SHP77 (cell line): ENCODE measurements around the gene WSCD2.

ENCODE experiments used
- DNase-seq, 2 experiments: peaks; one replicate each; lab custom pipeline; 2025; lab: John Stamatoyannopoulos, UW

WSCD2 gene

DNA sequence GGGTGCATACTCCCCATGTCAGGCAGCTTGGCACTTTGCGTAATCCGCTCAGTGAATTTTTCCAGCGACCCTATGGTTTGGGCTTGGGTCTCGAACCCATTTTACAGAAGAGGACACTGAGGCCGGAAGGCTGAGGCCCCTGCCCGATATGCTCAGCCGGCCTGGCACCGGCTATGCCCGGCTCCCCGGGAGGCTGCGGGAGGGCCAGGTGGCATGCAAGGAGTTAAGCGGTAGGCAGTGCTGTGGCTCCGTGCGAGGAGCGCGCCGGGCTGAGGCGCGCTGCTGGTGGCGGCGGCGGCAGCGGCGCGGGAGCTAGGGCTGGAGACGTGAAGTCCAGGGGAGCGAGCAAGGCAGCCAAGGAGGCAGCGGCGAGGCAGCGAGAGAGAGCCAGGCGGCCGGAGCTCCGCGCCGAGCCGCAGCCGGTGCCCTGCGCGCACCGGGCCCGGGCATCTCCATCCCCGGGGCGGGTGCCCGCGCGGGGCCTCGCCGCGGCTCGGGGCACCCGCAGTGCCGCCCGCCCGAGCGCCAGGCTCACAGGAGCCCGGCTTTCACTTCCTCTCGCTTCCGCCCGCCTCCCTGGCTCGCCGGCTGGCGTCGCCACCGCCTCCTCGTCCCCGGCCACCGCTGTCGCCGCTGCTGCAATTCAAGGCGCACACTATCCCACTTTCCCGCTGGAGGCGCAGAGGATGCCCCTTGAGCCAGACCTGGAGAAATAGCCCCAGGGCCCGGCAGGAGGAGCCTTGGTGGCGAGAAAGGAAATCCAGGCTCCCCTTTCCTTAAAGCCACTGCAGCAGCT lies at the start of gene WSCD2:
TSS of gene WSCD2 (plus strand) at position 272 of the 796 bp plus-strand sequence. CDS start 66,545 bp downstream, outside the sequence.
- no peak for DNase-seq

DNA sequence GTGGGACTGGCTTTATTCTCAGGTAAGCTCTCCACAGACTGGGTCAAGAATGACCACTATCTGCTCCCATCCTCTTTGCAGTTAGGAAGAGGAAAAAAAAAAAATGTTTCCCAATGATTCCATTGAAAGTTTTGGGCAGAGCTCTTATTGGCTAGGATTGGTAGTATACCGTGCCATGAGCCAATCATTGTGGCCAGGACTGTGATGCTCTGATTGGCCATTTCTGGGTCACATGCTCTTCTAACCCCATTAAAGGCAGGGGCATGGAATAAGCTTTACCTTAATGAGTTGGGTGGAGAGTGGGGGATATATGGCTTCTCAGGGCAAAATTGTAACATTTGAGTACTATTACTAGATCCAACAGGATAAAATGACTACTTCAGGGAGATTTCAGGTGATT lies 49.4 kb upstream of the WSCD2 start:
- DNase-seq: no peak

DNA sequence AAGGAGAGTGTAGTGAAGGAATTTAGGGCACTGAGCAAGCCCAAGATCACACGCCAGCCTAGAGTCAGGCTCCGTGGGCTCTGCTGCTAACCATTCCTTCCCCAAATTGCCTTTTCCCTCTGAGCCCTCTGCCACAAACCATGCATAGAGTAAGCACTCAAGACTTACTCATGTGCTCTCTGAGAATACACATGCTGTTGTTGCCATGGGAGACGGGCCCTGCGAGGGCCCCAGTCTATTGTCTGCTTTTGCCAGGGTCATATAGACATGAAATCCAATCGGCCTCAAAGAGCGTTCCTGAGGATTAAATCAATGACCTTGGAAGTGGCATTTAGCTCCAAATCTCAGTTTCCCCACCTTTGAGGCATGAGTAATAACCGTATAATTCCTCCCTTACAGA lies 48.7 kb upstream of the WSCD2 start:
- DNase-seq: no peak

DNA sequence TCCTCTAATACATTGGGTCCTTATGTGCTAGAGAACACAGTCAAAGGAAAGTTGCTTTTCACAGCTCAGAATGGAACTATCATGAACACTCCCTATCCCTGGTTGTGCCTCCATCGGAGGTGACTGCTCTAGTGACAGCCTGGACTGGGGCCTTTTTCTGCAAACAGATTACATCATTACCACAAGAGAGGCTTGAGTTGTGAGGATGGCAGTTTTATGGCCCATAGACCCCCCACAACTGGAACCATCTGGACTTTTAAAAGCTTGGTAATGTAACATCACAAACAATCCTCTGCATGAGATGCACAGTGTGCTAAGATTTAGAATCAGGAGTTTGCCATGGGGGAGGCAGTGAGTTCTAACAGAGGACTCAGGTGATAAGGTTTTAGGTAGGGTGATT lies 46.6 kb upstream of the WSCD2 start:
- no peak for DNase-seq

DNA sequence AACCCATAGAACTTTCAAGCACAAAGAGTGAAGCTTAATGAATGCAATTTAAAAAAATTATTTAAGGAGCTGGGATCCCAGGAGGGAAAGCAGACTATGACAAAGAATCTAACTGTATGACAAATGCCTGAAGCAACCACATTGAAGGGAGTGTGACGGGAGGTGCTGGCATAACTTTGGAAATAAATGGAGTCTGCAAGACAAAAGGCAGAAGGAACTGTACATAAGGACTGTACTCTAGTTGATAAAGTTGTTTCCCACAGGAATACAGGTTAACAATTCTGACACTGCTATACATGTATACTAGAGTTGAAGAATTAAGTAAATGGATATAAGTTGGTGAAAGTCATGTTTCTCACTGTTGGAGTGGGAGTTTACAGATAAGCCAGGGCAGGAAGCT lies 41.2 kb upstream of the WSCD2 start:
- no peak for DNase-seq

DNA sequence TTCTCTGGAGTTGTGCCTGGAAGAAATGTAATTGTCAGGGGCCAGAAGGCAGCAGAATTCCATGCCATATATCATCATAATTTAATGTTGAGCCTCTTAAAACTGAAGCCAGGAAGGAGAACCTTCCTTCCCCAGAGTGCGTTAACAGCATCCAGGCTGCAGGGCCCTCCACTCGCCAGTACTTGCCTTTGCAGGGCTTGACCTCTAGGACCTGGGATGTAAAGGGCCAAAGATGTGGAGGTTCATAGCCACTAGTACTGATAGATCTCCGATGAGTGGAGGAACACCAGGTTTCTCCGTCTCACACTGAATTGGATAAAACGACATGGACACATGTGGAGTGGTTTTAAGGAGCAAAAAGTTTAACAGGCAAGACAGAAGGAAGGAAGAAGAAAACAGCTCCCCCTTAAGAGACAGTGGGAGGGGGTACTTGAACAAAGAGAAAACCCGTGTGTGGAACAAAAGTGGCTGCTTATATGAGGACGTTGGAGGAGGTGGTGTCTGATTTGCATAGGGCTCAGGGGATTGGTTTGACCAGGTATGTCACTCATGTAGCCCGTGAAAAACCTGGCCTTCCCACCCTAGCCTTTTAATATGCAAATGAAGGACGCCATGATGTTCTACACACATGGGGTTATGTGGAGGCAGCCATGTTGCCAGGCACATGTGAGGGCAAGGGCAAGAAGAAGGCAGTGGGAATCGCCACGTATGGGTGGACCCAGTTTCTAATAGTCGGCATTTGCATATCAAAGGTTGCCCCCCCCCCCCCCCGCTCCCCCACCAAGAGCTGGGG lies 38.8 kb upstream of the WSCD2 start:
- no peak for DNase-seq

DNA sequence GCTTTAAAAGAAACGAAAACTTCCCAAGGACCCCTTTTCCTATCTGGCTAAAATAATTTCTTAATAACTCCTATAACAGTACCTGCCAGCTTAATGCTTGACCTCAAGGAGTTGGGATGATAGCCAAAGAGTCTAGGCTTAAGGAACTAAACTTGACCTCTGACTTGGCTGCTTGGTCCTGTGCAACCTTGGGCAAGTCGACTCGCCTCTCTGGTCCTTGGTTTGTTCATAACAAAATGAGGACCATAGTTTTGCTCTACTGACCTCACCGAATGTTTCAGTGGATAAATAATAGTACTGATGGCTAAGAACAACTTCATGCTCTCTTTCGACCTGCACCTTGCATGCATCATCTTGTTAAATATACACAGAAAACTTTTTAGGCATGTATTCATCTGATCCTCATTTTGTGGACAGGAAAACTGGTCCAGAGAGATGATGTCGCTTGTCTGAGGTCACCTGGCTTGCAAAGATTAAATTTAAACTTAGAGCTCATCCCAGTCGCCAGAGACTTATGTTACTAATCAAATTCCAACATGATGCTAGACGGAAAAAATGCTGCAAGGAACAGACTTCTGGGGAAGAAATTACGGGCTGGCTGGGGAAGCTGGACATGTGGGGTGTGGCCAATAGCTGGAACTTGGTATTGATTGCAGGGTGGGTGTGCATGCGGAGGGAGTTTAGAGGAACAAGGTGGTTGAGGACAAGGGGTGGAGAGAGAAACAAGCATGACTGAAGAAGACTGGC lies 38.0 kb upstream of the WSCD2 start:
- DNase-seq: no peak

DNA sequence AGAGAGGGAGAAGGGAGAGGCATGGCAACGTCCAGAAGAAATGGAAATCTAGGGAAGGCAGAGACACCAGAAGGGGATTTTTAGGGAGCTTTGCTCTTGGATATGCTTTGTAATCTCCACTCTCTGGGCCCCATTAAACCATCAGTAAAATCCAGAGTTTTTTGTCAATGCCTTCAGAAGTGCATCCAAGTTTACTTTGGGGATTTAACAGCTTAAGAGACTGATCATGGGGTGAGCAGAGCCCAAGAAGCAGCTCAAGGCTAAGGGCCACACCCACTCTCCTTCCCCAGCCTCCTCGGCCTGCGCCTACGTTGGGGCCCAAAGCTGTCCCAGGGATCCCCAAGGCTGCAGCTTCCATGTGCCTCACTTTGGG lies 37.4 kb upstream of the WSCD2 start:
- no peak for DNase-seq

DNA sequence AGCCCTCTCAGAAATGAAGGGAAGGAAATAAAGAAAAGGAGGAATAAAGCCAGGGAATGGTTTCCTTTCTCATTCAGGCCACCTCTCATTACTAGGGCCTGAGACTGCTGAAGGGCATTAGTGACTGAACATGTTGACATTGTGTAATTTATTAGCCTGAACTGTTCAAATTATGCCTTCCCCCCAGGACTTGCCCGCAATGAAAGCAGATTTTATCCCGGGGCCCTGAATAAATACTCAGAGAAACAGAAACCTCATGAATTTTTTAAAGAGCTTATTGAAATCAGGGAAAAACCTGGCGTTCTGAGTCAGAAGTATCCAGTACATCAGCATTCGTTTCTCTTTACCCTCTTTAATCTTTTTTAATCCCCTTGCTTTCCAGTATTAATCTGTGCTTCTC lies 35.9 kb upstream of the WSCD2 start:
- no peak for DNase-seq

DNA sequence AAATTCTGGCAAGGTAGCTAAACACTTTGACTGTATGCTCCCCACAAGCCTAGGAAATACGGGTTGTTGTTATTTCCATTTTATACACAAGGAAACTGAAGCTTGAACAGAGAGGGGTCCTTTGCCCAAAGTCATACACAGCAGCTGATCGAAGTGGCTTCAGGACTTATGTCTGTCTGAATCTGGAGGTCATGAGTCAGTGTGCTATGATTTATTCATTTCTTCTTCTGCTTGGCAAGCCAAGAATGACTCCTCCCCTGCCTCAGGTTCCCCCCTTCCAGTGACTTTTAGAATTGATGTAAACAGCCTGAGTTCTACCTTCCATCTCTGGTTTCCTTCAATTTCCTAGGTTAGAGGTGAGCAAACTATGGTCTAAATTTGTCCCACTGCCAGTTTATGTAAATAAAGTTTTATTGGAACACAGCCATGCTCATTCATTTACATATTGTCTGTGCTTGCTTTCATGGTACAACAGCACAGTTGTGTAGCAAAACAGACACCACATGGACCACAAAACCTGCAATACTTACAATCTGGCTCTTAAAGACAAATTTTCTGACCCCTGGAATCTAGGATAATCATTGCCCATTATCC lies 34.9 kb upstream of the WSCD2 start:
- no peak for DNase-seq

DNA sequence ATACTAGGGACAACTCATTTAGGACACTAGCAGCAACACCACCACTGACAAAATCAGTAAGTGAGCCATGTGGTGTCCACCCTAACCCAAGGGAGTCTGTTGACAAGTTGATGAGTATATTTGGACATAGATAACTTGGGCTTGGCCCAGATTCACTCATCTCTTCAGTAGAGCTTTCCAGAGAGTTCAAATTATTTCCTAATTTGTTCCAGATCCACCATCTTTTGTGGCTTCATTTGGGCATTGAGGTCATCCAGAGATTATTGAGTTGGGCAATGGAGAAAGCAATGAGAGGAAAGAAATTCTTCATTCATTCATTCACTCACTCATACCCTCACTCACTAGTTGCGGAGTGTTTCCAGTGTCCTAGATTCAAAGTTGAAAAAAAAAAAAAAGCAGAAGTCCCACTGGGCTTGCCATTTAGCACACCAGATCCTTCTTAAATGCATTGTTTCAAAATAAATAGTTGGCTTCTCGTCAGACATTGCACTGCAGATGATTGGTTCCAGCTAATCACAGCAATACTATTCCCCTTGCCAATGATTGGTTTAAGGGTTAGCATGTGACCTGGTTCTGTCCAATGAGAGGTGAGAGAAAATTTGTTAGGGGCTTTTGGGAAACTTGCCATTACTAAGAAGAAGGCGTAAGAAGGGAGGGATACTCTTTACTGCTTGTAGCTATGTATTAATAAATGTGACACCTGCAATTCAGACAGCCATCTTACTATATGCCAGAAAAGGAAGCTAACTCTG lies 31.8 kb upstream of the WSCD2 start:
- DNase-seq: no peak

DNA sequence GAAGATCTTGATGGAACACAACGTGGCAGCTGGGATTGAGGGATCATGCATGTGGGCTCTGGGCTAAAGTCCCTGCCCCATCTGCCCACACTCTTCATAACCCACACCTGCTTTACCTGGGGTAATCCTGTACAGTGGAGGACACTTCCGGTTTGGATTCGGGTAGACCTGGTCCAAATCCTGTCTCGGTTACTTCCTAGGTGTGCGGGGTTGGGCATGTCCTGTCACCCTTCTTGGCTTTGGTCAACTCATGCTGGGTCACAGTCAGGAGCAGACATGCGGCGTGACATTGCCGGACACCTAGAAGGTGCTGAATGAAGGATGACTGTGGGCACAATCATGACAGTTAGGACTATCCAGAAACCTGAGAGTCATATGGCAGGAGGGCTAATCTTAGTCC lies 30.7 kb upstream of the WSCD2 start:
- no peak for DNase-seq

DNA sequence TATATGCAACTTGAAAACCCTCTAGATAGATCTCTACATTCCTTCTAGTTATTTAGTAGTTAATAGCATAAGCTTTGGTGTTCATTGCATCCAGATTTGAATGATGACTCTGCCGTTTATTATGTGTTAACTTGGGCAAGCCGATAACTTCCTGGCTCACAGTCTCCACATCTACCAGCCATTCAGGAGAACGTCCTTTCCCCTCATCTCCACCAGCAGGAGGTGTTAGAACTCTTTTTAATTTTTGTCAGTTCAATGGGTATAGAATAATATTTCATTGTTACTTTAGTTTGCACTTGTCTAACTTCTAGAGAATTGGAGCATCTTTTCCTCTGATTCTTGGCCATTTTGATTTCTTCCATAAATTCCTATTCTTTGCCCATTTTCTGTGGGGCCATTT lies 30.0 kb upstream of the WSCD2 start:
- no peak for DNase-seq

DNA sequence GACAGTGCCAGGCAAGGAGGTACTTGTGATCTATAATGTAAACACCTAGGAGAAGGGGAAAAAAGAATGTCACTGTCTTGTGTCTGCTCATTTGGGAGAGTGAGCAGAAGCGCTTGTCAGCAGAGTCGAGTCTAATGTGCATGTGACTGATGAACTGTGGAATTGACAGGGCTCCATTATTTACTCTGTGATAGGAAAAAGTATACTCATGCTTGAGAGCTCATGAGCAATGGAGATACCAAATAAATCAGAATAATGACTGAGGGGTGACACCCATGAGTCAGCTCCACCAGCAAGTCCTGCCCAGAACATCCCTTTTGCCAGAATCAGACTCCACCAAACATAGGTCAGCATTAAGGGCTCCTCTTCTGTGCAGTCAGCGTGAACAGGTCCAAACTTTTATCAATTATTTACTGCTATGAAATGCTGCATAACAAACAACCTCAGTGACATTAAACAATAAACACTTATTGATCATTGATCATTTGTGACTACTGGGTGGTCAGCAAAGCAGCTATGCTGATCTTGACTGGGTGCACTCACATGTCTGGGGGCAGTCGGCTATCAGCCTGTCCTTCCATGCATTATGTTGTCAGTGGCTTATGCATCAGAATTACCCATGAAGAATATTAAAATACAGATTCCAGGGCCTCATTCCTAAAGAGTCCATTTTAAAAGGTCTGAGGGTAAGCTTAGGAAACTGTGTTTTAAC lies 29.2 kb upstream of the WSCD2 start:
- DNase-seq: no peak

DNA sequence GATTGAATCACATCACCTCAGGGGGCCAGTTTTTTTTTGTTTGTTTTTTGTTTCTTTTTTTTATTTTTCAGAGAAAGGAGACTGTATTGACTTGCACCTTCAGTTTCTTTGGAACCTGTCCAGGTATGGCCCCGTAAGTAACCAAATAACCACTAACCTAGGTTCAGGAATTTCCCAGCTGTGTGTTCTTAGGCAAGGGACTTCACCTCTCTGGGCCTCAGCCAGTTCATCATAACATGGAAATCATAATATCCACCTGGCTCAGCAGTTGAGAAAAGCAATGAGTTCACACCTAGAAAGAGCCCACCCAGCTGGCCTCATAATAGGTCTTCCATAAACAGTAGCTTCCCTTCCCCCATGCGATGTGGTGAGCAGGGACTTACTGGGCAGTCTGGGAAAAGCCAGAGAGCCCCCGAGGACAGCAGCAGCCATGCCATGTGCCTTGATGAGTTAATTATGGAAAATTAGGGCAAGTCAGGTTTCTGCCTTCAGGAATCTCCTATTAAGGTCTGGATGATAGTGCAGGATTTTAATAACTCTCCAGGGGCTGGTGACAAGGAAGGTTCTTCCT lies 27.4 kb upstream of the WSCD2 start:
- no peak for DNase-seq

DNA sequence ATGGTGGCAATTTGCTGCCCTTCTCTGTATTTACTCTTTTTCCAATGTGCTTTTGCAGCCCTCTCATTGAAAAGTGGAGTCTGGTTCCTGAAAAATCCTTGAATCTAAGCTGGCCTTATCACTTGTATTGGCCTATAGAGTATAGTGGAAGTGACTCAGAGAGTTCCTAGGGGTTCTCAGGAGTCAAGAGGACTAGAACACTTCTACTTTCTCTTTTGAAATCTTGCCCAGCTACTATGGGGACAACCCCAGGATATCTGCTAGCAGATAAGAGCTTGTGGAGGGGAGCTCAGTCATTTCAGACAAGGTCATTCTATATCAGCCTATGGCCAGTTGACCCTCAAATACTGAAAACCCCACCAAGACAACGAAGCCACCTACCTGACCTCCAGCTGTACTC lies 26.7 kb upstream of the WSCD2 start:
- no peak for DNase-seq

DNA sequence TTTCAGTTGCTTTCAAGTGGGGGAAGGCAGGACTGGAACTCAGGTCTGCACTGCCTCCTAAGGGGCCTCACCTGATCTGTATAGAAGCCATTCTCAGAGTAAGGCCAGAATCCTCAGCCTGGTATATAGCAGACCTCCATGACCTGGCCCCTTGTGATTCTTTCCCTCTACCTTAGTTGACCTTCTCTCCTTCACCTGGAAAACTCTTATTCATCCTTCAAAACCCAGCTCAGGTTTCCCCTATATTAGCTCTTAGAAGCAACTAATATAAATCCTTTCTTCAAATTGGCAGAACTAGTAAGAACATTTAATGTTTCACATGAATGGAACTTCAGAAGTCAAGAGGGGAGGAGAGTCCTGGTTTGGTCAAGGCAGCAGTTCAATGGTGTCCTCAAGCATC lies 26.0 kb upstream of the WSCD2 start:
- DNase-seq: no peak

DNA sequence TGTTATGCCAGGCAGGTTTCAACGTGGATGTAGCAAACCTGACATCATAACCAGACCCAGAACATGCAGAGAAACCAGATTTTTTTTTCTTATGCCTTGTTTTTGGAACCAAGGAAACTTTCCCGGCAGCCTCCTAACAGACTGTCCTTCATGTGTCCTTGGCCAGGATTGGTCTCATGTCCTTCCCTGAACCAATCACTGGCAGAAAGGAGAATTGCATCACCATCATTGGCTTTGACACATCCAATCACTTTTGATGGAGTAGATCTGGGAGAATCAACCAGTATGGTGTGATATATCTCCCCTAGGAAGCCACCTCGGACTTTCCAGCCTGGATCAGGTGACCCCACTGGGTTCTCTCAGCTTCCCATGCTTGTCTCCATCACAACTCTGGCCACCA lies 25.6 kb upstream of the WSCD2 start:
- no peak for DNase-seq

DNA sequence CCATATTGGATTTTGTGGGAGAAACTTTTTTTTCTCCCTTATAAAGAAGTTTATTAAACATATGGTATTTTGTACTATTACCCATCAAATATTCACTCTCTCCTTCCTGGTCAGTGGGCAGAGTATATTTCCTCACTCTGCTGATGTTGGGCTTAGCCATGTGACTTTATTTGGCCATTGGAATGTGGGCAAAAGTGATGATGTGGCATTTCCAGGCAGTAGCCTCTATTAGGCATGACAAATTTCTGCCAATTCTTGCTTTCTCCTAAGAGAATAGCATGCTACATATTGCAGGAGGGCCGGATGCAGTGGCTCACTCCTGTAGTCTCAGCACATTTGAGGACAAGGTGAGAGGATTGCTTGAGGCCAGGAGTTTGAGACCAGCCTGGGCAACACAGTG lies 24.4 kb upstream of the WSCD2 start:
- DNase-seq: no peak

DNA sequence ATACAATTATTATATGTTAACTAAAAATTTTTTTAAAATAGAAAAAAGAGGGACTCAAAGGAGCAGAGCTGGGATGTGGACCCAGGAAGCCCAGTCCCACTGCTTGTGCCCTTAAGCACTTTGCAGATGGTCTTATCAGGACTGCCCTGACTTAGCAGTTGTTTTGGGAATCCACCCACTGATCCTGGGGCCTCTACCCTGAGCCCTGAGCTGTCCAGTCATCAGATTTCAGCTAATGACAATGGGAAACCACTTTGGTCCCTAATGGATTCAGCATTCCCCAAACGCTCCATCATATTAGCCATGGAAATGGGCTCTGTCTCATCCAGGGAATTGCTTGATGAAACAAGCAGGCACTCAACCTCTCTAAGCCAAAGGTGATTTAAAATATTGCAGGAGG lies 22.5 kb upstream of the WSCD2 start:
- DNase-seq: no peak

DNA sequence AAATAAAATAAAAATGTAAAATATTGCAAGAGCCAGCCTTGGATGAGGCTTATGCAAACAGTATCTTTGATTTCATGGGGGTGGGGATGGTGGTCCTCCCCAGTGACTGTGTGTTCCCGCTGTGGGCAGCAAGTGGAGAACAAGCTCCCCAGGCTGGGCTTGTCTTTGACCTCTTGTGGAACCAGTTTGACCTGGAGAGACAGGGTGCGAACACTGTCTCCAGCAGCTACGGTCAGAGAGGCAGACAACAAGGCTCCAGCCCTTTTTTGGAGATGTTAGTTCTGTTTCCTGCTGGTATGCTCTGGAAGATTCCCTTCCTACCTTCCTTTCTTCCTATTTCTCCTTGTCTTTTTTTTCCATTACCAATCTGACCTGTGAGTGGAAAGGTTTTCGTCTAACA lies 21.8 kb upstream of the WSCD2 start:
- no peak for DNase-seq
